ENCODE results near the gene SPHK2.
"Not testable (repeated sequence)": the region's sequence is repeated elsewhere in the genome, so short reads cannot be mapped to it uniquely, and the experiment has no call there.

The SPHK2 gene

GRCh38 chr19:48650974-48651682 is 31.8 kb downstream of the SPHK2 start:
- ChIA-PET POLR2A (no interaction called here), CTCF (no interaction called here)
- DNase-seq (ENCODE audit: extremely low spot score) = no peak
- no peak for TF ChIP-seq CTBP1 (IDR thresholded peaks at IDR 0.05; ENCODE audit: borderline replicate concordance)
- TF ChIP-seq NFRKB (IDR thresholded peaks at IDR 0.05) = no peak
- TF ChIP-seq FOXM1 (IDR thresholded peaks at IDR 0.05; ENCODE audit: borderline replicate concordance) = no peak
- no peak for TF ChIP-seq LEF1 (IDR thresholded peaks at IDR 0.05; ENCODE audit: borderline replicate concordance)
- TF ChIP-seq BHLHE40 (IDR thresholded peaks at IDR 0.05; ENCODE audit: borderline replicate concordance) = no peak
- no peak for TF ChIP-seq TARDBP (IDR thresholded peaks at IDR 0.05)
- TF ChIP-seq ZNF384 (IDR thresholded peaks at IDR 0.05) = no peak
- no peak for TF ChIP-seq SP1 (IDR thresholded peaks at IDR 0.05)
- TF ChIP-seq, protein P1, sequence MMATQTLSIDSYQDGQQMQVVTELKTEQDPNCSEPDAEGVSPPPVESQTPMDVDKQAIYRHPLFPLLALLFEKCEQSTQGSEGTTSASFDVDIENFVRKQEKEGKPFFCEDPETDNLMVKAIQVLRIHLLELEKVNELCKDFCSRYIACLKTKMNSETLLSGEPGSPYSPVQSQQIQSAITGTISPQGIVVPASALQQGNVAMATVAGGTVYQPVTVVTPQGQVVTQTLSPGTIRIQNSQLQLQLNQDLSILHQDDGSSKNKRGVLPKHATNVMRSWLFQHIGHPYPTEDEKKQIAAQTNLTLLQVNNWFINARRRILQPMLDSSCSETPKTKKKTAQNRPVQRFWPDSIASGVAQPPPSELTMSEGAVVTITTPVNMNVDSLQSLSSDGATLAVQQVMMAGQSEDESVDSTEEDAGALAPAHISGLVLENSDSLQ (IDR thresholded peaks at IDR 0.05) = no peak
- TF ChIP-seq FOXK2 (IDR thresholded peaks at IDR 0.05) = no peak
- TF ChIP-seq L3MBTL2 (conservative IDR thresholded peaks at IDR 0.05) = no peak
- TF ChIP-seq HDGF (IDR thresholded peaks at IDR 0.05; ENCODE audit: borderline replicate concordance) = no peak
- TF ChIP-seq ARNT (IDR thresholded peaks at IDR 0.05) = no peak

- no peak for TF ChIP-seq BHLHE40 (IDR thresholded peaks at IDR 0.05; ENCODE audit: borderline replicate concordance)
- ChIA-PET POLR2A (no interaction called here), CTCF (no interaction called here)
- DNase-seq (ENCODE audit: extremely low spot score) = no peak
Observed at GRCh38 chr19:48651683-48652048, 32.4 kb downstream of the SPHK2 start.

DNA sequence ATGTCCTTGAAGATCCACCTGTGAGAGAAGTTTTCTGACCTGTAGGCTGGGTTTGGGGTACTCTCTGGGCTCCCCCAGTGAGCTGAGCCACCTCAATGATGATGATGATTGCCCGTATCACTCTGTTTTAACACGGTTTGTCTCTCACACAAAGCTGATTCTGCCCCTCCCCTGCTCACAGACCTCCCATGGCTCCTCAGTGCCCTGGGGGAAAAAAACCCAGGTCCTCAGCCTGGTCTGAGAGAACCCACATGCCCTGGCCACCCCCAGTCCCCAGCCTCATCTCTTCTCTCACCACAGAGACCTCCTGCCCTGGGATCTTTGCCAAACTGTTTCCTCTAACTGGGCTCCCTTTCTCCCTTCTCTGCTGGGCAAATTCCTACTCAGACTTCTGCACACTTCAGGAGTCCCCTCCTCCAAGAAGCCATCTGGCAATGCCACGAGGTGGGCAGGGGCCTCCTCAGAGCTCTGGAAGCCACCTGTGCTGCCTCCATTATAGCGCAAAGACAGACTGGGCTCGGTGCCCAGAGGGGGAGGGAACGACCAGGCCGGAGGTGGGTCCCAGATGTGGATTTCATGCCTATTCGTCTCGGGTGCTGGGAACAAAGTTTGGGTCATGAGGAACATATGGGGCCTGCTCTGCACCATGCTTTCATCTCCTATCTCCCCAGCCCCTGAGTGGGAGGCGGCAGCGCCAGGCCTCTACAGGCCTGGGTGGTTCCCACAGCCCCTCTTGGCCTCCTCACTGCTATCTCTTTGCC is 35.2 kb downstream of the SPHK2 start:
- CTCF ChIA-PET = no interaction called here
- POLR2A ChIA-PET = interaction anchor here (0.6 kb wide), 1 partner anchor 35 kb away, joined by 3 read pairs; the partner anchor contains the start of genes RPL18 and SPHK2
- DNase-seq (ENCODE audit: extremely low spot score) = no peak
- TF ChIP-seq TARDBP (IDR thresholded peaks at IDR 0.05) (no peak), SP1 (IDR thresholded peaks at IDR 0.05) (no peak), ARNT (IDR thresholded peaks at IDR 0.05) (no peak), FOXK2 (IDR thresholded peaks at IDR 0.05) (no peak), LEF1 (IDR thresholded peaks at IDR 0.05; ENCODE audit: borderline replicate concordance) (no peak), CTBP1 (IDR thresholded peaks at IDR 0.05; ENCODE audit: borderline replicate concordance) (no peak), ZNF384 (IDR thresholded peaks at IDR 0.05) (no peak), FOXM1 (IDR thresholded peaks at IDR 0.05; ENCODE audit: borderline replicate concordance) (no peak), SUZ12 (IDR thresholded peaks at IDR 0.05) (no peak), HDGF (IDR thresholded peaks at IDR 0.05; ENCODE audit: borderline replicate concordance) (no peak), FOXA1 (IDR thresholded peaks at IDR 0.05) (no peak), L3MBTL2 (conservative IDR thresholded peaks at IDR 0.05) (no peak), NFRKB (IDR thresholded peaks at IDR 0.05) (no peak), BHLHE40 (IDR thresholded peaks at IDR 0.05; ENCODE audit: borderline replicate concordance) (no peak), ELF4 (IDR thresholded peaks at IDR 0.05) (no peak)
- TF ChIP-seq, protein P1 (IDR thresholded peaks at IDR 0.05) = no peak

DNA sequence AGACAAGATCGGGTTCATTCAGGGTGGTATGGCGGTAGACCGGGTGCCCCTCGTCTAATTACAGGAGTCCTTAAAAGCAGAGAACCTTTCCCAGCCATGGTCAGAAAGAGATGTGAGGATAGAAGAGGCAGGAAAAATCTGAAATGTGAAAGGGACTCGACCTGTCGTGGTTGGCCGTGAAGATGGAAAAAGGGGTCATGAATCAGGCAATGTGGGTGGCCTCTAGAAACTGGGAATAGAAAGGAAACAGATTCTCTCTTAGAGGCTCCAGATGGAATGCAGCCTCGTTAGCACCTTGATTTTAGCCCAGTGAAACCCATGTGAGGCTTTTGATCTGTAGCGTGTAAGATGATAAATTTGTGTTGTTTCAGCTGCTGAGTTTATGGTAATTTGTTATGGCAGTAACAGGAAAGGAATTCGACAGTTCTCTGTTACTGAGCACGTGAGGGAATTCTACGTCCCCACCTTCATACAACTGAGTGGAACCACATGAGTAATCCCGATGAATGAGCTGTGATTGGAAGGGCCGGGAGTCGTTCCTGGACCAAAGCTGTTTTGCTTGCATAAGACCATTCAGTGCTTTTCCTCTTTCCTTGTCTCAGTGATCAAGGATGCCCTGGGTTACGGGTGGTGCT is 37.7 kb downstream of the SPHK2 start:
- DNase-seq (ENCODE audit: extremely low spot score) = no peak
- no peak for TF ChIP-seq L3MBTL2 (conservative IDR thresholded peaks at IDR 0.05)
- no peak for TF ChIP-seq HDGF (IDR thresholded peaks at IDR 0.05; ENCODE audit: borderline replicate concordance)
- no peak for TF ChIP-seq BHLHE40 (IDR thresholded peaks at IDR 0.05; ENCODE audit: borderline replicate concordance)
- TF ChIP-seq, protein P1 (IDR thresholded peaks at IDR 0.05) = no peak
- no peak for TF ChIP-seq TARDBP (IDR thresholded peaks at IDR 0.05)
- no peak for TF ChIP-seq ARNT (IDR thresholded peaks at IDR 0.05)
- no peak for TF ChIP-seq ELF4 (IDR thresholded peaks at IDR 0.05)
- TF ChIP-seq LEF1 (IDR thresholded peaks at IDR 0.05; ENCODE audit: borderline replicate concordance) = no peak
- no peak for TF ChIP-seq CTBP1 (IDR thresholded peaks at IDR 0.05; ENCODE audit: borderline replicate concordance)
- no peak for TF ChIP-seq ZNF384 (IDR thresholded peaks at IDR 0.05)
- no peak for TF ChIP-seq FOXA1 (IDR thresholded peaks at IDR 0.05)
- no peak for TF ChIP-seq FOXK2 (IDR thresholded peaks at IDR 0.05)
- no peak for TF ChIP-seq FOXM1 (IDR thresholded peaks at IDR 0.05; ENCODE audit: borderline replicate concordance)
- no peak for TF ChIP-seq SP1 (IDR thresholded peaks at IDR 0.05)
- TF ChIP-seq SUZ12 (IDR thresholded peaks at IDR 0.05) = no peak
- no peak for TF ChIP-seq NFRKB (IDR thresholded peaks at IDR 0.05)
- ChIA-PET POLR2A (interaction anchor here (0.6 to 1.1 kb wide), 4 partner anchors 11 to 621 kb away, joined by 3 to 4 read pairs (median 4); partner anchors contain the start of genes BCAT2 and CA11), CTCF (no interaction called here)

DNA sequence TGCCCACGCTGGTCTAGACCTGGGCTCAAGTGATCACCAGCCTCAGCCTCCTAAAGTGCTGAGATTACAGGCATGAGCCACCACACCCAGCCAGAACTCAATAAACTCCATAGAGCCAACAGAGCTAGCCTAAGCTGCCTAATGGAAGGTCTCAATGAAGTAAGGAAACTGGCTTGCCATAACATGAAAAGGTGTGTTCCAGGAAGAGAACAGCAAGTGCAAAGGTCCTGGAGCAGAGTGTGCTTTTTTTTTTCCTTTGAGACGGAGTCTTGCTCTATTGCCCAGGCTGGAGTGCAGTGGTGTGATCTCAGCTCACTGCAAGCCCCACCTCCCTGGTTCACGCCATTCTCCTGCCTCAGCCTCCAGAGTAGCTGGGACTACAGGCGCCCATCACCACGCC is 38.5 kb downstream of the SPHK2 start:
- POLR2A ChIA-PET = interaction anchor here (0.6 to 1.3 kb wide), 4 partner anchors 12 to 621 kb away, joined by 3 to 4 read pairs (median 3); partner anchors contain the start of genes BCAT2 and CA11
- DNase-seq (ENCODE audit: extremely low spot score); CTCF ChIA-PET: not testable (repeated sequence)

DNA sequence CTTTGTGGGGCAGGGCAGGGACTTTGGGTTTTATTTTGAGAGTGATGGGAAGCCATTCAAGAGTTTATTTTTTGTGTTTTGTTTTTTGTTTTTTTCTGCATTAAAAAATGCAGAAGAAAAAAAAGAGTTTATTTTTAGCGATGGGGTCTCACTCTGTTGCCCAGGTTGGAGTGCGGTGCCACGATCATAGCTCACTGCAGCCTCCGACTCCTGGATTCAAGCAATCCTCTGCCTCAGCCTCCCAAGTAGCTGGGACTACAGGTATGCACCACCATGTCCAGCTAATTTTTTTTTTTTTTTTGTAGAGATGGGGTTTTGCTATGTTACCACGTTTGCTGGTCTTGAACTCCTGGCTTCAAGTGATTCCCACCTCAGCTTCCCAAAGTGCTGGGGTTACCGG is 39.2 kb downstream of the SPHK2 start:
- CTCF ChIA-PET = no interaction called here
- TF ChIP-seq TARDBP (IDR thresholded peaks at IDR 0.05) (no peak), CTBP1 (IDR thresholded peaks at IDR 0.05; ENCODE audit: borderline replicate concordance) (no peak), BHLHE40 (IDR thresholded peaks at IDR 0.05; ENCODE audit: borderline replicate concordance) (no peak), HDGF (IDR thresholded peaks at IDR 0.05; ENCODE audit: borderline replicate concordance) (no peak), NFRKB (IDR thresholded peaks at IDR 0.05) (no peak), ARNT (IDR thresholded peaks at IDR 0.05) (no peak), FOXA1 (IDR thresholded peaks at IDR 0.05) (no peak), L3MBTL2 (conservative IDR thresholded peaks at IDR 0.05) (no peak), LEF1 (IDR thresholded peaks at IDR 0.05; ENCODE audit: borderline replicate concordance) (no peak), FOXK2 (IDR thresholded peaks at IDR 0.05) (no peak), SUZ12 (IDR thresholded peaks at IDR 0.05) (no peak), ZNF384 (IDR thresholded peaks at IDR 0.05) (no peak), SP1 (IDR thresholded peaks at IDR 0.05) (no peak), FOXM1 (IDR thresholded peaks at IDR 0.05; ENCODE audit: borderline replicate concordance) (no peak), ELF4 (IDR thresholded peaks at IDR 0.05) (no peak)
- TF ChIP-seq, protein P1 (IDR thresholded peaks at IDR 0.05) = no peak
- POLR2A ChIA-PET = interaction anchor here (1.3 kb wide), 1 partner anchor 12 kb away, joined by 3 read pairs; the partner anchor contains the start of gene CA11
- no peak for DNase-seq (ENCODE audit: extremely low spot score)
